Activated T-cell treated with anti-CD3 and anti-CD28 coated beads, Interleukin-2, amount 50 U/mL, for 72 hours (primary cell): ENCODE data around the gene ABCA2. TPM values are rescaled to one million over a fixed set of nuclear protein-coding genes. Genes with fewer than 3 reads are reported as not detected.

Experiments used
- ATAC-seq, 2 donors: fragments of 150-1000 bp; cut with Tn5 transposase; replicated peaks in 1 of 2; 2 replicates each; pipeline ENCODE4 v1.10.0; 2021; ENCODE audit warnings: moderate library complexity in 2 of 2, mild to moderate bottlenecking in 1 of 2
- DNase-seq, 2 donors: peaks; one replicate each; pipeline ENCODE4 v3.0.0; 2021 to 2022; ENCODE audit warnings: mixed read lengths in 1 of 2
- H3K27ac Mint-ChIP-seq: one replicate; pipeline ENCODE4 v1.8.0; 2022; ENCODE audit warnings: mild to moderate bottlenecking, moderate library complexity, mixed read lengths
- H3K27me3 Mint-ChIP-seq: one replicate; pipeline ENCODE4 v1.8.0; 2022; ENCODE audit warnings: low read depth, mixed read lengths
- H3K36me3 Mint-ChIP-seq, 2 donors: one replicate each; pipeline ENCODE4 v1.8.0; 2022; ENCODE audit warnings: mixed read lengths in 2 of 2, mild to moderate bottlenecking in 1 of 2; ENCODE audit not compliant: insufficient read depth in 2 of 2
- H3K4me1 Mint-ChIP-seq: one replicate; pipeline ENCODE4 v1.8.0; 2022; ENCODE audit warnings: low read depth, mixed read lengths
- H3K4me3 Mint-ChIP-seq, 2 donors: one replicate each; pipeline ENCODE4 v1.8.0; 2022; ENCODE audit warnings: mild to moderate bottlenecking in 2 of 2, mixed read lengths in 2 of 2, moderate library complexity in 2 of 2
- H3K9me3 Mint-ChIP-seq, 2 donors: one replicate each; pipeline ENCODE4 v1.8.0; 2022; ENCODE audit warnings: mixed read lengths in 2 of 2
- total RNA-seq, 2 donors: library from RNA; stranded (reverse); gene quantifications; one replicate each; pipeline ENCODE4 v1.2.3, GENCODE V29; 2022

ABCA2 gene
- total RNA-seq, 2 donors from 2014 or later = 23.9 to 27.5 TPM

GRCh38 chr9:136982232-136983051, 45.6 kb downstream of the ABCA2 start, which contains the start of gene LCNL1:
Gene LCNL1, plus strand, starts transcription at chr9:136982993. Its CDS starts 594 bp downstream, at chr9:136983587.
- Mint-ChIP-seq H3K4me3 (no peak within 1 kb of the TSS), H3K36me3 (no peaks in the 10 kb centered on the region), H3K4me1 (no peaks in the 10 kb centered on the region), H3K27me3 (peaks cover 14% of the 10 kb centered on the region), H3K9me3 (no peaks in the 10 kb centered on the region), H3K27ac (no peak within 1 kb of the TSS)
- ATAC-seq = no peak
- DNase-seq = no peak

- no peak for ATAC-seq
- no peak overlapping the region for H3K4me3 Mint-ChIP-seq
- no peaks in the 10 kb centered on the region for H3K36me3 Mint-ChIP-seq
- H3K9me3 Mint-ChIP-seq = no peaks in the 10 kb centered on the region
- H3K27me3 Mint-ChIP-seq = peaks cover 14% of the 10 kb centered on the region
- no peak for DNase-seq
- no peaks in the 10 kb centered on the region for H3K4me1 Mint-ChIP-seq
- H3K27ac Mint-ChIP-seq = no peak overlapping the region
These were observed 46.3 kb downstream of the ABCA2 start for GRCh38 chr9:136981588-136982231.

GRCh38 chr9:136980669-136981478, 47.2 kb downstream of the ABCA2 start:
- Mint-ChIP-seq H3K27ac (no peak overlapping the region), H3K27me3 (peaks cover 9% of the 10 kb centered on the region), H3K9me3 (no peaks in the 10 kb centered on the region), H3K4me1 (peaks cover 5% of the 10 kb centered on the region), H3K4me3 (no peak overlapping the region), H3K36me3 (no peaks in the 10 kb centered on the region)
- DNase-seq (no peak), ATAC-seq (no peak)

GRCh38 chr9:136979769-136980587, 48.1 kb downstream of the ABCA2 start:
- ATAC-seq (no peak), DNase-seq (no peak)
- Mint-ChIP-seq H3K4me3 (no peak overlapping the region), H3K9me3 (no peaks in the 10 kb centered on the region), H3K27me3 (peaks cover 9% of the 10 kb centered on the region), H3K36me3 (no peaks in the 10 kb centered on the region), H3K27ac (no peak overlapping the region), H3K4me1 (peaks cover 11% of the 10 kb centered on the region)

GRCh38 chr9:136978865-136979544, 49.0 kb downstream of the ABCA2 start:
- H3K27ac Mint-ChIP-seq = no peak overlapping the region
- ATAC-seq (peak in 1 of 2 donors; percentile 8), DNase-seq (no peak)
- no peaks in the 10 kb centered on the region for H3K36me3 Mint-ChIP-seq
- H3K4me3 Mint-ChIP-seq = no peak overlapping the region
- peaks cover 5% of the 10 kb centered on the region for H3K27me3 Mint-ChIP-seq
- no peaks in the 10 kb centered on the region for H3K9me3 Mint-ChIP-seq
- H3K4me1 Mint-ChIP-seq = peaks cover 11% of the 10 kb centered on the region

GRCh38 chr9:136978073-136978864, 49.8 kb downstream of the ABCA2 start:
- DNase-seq (peak; percentile 75 to 78), ATAC-seq (peak; percentile 60 to 62)
- Mint-ChIP-seq H3K9me3 (no peaks in the 10 kb centered on the region), H3K36me3 (no peaks in the 10 kb centered on the region), H3K27ac (no peak overlapping the region), H3K27me3 (no peaks in the 10 kb centered on the region), H3K4me1 (peaks cover 11% of the 10 kb centered on the region), H3K4me3 (peak overlapping the region in 1 of 2 donors; percentile 29)

- H3K4me3 Mint-ChIP-seq = peak overlapping the region in 1 of 2 donors; percentile 44
- H3K4me1 Mint-ChIP-seq = peaks cover 11% of the 10 kb centered on the region
- H3K27me3 Mint-ChIP-seq = no peaks in the 10 kb centered on the region
- H3K36me3 Mint-ChIP-seq = no peaks in the 10 kb centered on the region
- no peak overlapping the region for H3K27ac Mint-ChIP-seq
- H3K9me3 Mint-ChIP-seq = no peaks in the 10 kb centered on the region
- no peak for DNase-seq
- ATAC-seq = no peak
These were observed 50.4 kb downstream of the ABCA2 start for GRCh38 chr9:136977649-136978072.

- H3K4me3 Mint-ChIP-seq = peak within 1 kb of the TSS in 1 of 2 donors; percentile 44
- no peaks in the 10 kb centered on the region for H3K36me3 Mint-ChIP-seq
- no peak for DNase-seq
- no peak for ATAC-seq
- no peaks in the 10 kb centered on the region for H3K9me3 Mint-ChIP-seq
- H3K4me1 Mint-ChIP-seq = peaks cover 11% of the 10 kb centered on the region
- no peak within 1 kb of the TSS for H3K27ac Mint-ChIP-seq
- H3K27me3 Mint-ChIP-seq = no peaks in the 10 kb centered on the region
These were observed 50.8 kb downstream of the ABCA2 start, which contains the start of gene PTGDS for GRCh38 chr9:136977223-136977622. Gene PTGDS, plus strand, starts transcription at chr9:136977504. Its CDS starts 75 bp downstream, at chr9:136977579.

GRCh38 chr9:136975644-136976043, 52.4 kb downstream of the ABCA2 start:
- Mint-ChIP-seq H3K4me3 (no peak overlapping the region), H3K27ac (no peak overlapping the region), H3K27me3 (no peaks in the 10 kb centered on the region), H3K4me1 (peaks cover 11% of the 10 kb centered on the region), H3K9me3 (no peaks in the 10 kb centered on the region), H3K36me3 (no peaks in the 10 kb centered on the region)
- DNase-seq (peak; percentile 56 to 63), ATAC-seq (peak; percentile 24 to 37)

GRCh38 chr9:136974817-136975535, 53.1 kb downstream of the ABCA2 start:
- Mint-ChIP-seq H3K4me3 (no peak overlapping the region), H3K9me3 (no peaks in the 10 kb centered on the region), H3K36me3 (no peaks in the 10 kb centered on the region), H3K4me1 (peaks cover 11% of the 10 kb centered on the region), H3K27me3 (no peaks in the 10 kb centered on the region), H3K27ac (no peak overlapping the region)
- no peak for DNase-seq
- peak in 1 of 2 donors; percentile 10 for ATAC-seq
